ENCODE measurements around the gene PAK6.
A peak's percentile ranks its signal among the peaks of the same experiment; 100 is the strongest.

Gene PAK6

GRCh38 chr15:40310001-40310959 lies 71.4 kb downstream of the PAK6 start:
- TF ChIP-seq CTCF (IDR thresholded peaks at IDR 0.05; ENCODE audit: low read depth, low read length, missing control alignments): peak; percentile 62
- H3K4me3 ChIP-seq (ENCODE audit: low read depth, low read length): no peak overlapping the region
- in situ Hi-C loops (cut with HindIII; ENCODE audit: low sequenced_read_pairs): no loop called here
- no peak for DNase-seq (ENCODE audit: low read depth)

DNA sequence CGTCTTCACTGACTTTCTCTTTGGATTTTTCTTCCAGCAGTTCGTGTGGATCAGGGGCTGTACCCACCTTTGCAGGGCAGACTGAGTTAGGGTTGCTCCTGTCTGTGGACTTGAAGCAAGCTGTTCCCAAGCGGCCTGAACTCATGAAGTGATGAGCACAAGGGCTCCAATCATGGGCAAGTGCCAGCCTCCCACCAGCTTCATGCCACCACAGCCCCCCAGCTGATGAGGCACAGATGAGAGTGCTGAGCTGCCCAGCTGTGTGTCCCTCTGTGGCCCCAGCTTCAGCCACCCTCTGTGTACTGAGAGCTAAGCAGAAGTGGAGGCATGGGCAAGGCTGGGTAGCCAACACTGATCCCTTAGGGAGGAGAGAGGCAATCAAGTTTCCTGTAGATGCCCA lies 72.1 kb downstream of the PAK6 start:
- no peak for TF ChIP-seq CTCF (IDR thresholded peaks at IDR 0.05; ENCODE audit: low read depth, low read length, missing control alignments)
- no peak overlapping the region for H3K4me3 ChIP-seq (ENCODE audit: low read depth, low read length)
- in situ Hi-C loops (cut with HindIII; ENCODE audit: low sequenced_read_pairs): no loop called here
- DNase-seq (ENCODE audit: low read depth): no peak

DNA sequence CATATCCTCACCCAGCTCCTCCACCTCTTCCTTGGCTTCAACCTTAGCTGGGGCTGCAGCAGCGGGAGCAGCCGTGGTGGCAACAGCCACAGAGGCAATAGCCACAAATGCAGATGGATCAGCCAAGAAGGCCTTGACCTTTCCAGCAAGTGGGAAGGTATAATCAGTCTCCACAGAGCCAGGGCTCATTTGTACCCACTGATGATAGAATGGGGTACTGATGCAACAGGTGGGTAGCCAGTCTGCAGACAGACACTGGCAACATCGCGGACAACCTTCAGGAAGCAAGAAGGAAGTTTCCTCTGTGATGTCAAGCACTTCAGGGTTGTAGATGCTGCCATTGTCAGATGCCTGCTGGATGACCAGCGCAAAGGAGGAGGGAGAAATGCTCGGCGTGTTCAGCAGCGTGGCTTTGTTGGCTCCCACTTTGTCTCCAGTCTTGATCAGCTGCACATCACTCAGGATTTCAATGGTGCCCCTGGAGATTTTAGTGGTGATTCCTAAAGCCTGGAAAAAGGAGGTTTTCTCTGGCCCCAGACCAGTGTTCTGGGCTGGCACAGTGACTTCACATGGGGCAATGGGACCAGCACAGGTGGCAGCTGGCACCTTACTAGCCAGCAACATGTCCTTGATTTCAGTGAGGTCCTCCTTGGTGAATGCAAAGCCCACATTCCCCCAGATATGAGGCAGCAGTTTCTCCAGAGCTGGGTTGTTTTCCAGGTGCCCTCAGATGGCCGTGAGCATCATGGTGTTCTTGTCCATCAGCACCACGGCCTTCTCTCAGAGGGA lies 73.7 kb downstream of the PAK6 start:
- TF ChIP-seq CTCF (IDR thresholded peaks at IDR 0.05; ENCODE audit: low read depth, low read length, missing control alignments): no peak
- no peak overlapping the region for H3K4me3 ChIP-seq (ENCODE audit: low read depth, low read length)
- in situ Hi-C loops (cut with HindIII; ENCODE audit: low sequenced_read_pairs): no loop called here
- no peak for DNase-seq (ENCODE audit: low read depth)

DNA sequence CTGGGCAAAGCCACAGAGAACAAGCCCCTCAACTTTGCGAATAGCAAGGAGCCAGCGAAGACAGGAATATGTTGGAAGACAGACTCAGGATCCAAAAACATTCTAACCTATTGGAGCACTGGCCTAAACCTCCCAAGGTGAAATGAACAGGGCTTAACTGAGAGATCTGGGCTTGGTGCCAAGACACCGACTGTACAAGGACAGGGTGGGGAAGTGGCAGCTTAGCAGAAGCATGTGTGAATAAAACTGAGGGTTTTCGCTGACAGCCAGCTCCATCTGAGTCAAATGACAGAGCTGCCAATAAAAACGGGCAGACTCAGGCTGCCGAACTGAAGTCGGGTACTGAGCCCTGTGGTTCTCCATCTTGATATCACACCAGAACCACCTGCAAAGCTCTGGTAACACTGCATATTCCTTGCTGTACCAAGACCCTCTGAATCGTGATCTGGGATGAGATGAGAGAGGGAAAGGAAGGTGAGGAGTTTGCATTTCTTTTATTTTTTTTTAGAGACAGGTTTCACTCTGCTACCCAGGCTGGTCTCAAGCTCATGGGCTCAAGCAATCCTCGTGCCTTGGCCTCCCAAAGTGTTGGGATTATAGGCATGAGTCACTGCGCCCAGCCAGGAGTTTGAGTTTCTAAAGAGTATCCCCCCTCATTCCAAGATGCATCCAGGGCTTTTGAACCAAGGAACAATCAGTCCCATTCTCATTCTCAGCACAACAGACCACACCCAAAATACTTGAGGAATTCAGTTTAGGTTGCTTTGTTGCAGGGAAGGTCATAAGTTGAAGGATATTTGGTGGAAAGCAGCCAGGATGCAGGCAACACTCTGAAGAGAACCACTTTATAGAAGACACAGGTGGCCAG lies 74.9 kb downstream of the PAK6 start:
- in situ Hi-C loops (cut with HindIII; ENCODE audit: low sequenced_read_pairs): no loop called here

DNA sequence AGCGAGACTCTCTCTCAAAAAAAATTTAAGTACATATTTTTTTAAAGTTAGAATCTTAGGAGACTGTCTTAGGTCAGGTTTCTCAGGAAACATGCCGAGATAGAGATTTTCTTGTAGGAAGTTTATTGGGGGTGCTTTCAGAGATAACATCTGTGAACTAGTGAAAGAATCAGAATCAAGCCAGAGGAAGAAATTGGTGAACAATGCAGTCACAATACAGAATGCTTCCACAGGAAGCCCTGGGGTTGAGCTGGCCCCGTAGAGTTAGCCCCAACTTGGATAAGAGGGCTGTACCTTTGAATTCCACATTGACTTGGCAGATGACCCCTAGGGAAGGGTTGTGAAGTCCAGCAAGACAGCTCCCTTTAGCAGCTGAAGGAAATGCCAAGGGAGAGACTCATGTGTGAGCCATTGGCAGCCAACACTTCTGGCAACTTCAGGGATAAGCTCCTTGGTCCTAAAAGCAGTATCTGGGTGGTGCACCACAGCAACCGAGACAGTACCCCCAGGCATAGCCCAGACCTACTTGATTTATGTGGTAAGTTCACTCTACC lies 75.9 kb downstream of the PAK6 start:
- DNase-seq (ENCODE audit: low read depth): no peak
- H3K4me3 ChIP-seq (ENCODE audit: low read depth, low read length): no peak overlapping the region
- in situ Hi-C loops (cut with HindIII; ENCODE audit: low sequenced_read_pairs): no loop called here
- TF ChIP-seq CTCF (IDR thresholded peaks at IDR 0.05; ENCODE audit: low read depth, low read length, missing control alignments): no peak

More for the DNA sequence above, 74.9 kb downstream of the PAK6 start:
- no peak for TF ChIP-seq CTCF (IDR thresholded peaks at IDR 0.05; ENCODE audit: low read depth, low read length, missing control alignments)
- DNase-seq (ENCODE audit: low read depth): no peak
- no peak overlapping the region for H3K4me3 ChIP-seq (ENCODE audit: low read depth, low read length)
